HL-60/S4 treated with retinoic acid at 250 ng/mL for 4 days and 3 days (cell line): ENCODE data around the gene ESF1.
"Not testable (repeated sequence)": the region's sequence is repeated elsewhere in the genome, so short reads cannot be mapped to it uniquely, and the experiment has no call there.

Experiments
- in situ Hi-C: fragments of 300-500 bp; cut with MboI; formaldehyde crosslinking; loops from 2 replicates; pipeline ENCODE4 v1.7.0; 2022; ENCODE audit warnings: low sequenced_read_pairs

The ESF1 gene

DNA sequence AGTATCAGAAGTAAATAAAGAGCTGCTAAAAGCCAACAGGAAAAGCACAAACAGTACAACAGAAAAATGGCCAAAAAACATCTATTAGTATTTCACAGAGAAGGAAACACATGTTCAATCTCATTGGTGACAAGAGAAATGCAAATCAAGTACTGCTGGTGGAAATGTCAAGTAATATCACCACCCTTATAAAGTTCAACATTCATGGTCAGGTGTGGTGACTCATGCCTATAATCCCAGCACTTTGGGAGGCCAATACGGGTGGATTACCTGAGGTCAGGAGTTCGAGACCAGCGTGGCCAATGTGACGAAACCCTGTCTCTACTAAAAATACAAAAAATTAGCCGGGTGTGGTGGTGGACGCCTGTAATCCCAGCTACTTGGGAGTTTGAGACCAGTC is 42.8 kb downstream of the ESF1 start:
- in situ Hi-C loops: no loop called here

- in situ Hi-C loops: no loop called here
Observed at GRCh38 chr20:13739731-13740649, 44.7 kb downstream of the ESF1 start.

DNA sequence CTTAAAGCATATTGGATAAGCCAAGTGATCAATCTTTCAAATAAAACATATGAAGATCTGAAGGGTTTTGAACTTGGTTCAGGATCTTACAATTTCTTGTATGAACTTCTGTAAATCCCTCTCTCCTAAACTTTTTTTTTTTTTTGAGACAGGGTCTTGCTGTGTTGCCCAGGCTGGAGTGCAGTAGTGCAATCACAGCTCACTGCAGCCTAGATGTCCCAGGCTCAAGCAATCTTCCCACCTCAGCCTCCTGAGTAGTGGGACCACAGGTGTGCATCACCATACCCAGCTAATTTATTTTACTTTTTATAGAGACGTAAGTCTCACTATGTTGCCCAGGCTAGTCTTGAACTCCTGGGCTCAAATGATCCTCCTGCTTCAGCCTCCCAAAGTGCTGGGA is 46.5 kb downstream of the ESF1 start:
- in situ Hi-C loops: not testable (repeated sequence)

DNA sequence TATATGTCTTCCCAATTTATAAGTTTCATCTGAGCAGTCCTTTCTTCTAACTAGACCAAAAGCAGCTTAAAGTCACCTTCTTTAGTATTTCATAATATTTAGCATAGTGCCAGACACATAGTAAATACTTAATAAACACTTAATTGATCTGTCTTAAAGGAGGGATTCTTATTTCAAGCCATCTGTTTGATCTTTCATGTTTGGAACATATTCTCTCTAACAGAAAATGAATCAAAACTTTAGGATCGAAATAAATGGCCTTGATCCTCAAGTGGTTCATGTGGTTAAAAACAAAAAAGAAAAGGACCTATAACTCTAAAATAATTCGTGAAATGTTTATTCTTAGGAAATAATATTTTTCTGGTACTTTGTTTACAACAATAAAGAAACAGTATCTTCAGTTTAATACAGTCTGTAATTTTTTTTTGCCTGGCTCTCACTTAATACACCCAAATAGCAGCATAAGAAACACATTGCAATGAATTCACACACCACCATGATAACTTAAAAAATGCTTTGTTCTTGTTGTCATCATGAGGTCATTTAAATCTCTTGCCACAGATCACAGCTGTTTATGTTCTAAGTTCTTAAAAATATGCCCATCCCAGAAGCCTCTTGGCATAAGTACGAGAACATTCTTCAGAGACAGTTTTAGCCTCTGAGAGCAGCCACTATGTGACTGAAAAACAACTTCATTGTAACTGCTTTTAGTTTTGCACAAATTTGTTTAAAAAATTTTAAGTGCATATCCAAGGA is 48.1 kb downstream of the ESF1 start:
- in situ Hi-C loops: no loop called here

DNA sequence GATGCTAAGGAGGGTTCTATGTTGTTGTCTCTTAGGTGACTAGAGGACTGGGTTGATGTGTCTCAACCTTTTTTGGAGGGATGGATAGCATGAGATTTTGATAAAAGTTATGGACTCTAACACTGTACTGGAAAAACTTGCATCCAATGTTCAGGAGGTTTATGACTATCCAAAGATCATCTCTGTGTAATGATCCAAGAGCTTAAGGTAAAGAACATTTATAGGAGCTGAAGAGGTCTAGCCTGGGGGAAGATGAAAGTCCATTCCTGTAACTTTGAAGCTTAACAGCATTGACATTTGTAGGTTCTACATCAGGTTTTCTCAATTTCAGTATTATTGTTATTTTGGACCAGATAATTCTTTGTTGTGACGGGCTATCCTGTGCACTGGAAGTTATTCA is 48.9 kb downstream of the ESF1 start:
- in situ Hi-C loops: no loop called here

DNA sequence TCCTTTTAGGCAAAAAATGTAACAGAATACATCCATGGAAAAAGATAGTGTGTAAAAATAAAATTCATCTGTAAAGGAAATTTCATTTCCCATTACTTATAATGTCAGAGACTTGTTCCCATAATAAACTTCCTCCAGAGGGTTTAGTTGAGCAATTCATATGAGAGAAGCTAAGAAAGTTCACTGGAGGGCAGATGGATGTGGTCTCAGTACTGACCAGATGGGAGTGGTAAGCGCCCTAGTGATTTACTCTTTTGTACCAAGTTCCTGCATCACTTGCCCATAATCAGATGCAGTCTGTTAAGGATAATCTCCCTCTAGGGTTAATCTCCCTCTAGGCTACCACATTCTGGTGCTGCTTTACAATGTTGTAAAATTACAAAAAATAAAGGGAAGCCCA is 61.7 kb downstream of the ESF1 start:
- in situ Hi-C loops: no loop called here

DNA sequence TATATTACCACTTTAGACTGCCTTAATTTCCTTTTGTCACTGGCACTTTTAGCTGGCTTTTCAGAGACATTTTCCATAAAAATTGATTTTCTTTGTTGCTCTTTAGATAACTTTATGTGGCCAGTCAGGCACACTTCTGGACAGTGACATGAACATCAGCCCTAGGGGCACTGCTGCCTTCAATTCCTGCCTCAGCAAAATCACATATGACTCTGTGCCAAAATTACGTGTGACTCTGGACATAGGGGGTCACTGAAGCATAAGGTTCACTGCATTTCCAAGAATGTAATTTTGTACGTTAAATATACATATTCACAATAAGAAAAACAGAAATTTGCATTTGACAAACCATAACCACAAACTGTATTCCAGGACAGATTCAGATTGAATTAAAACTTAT is 66.5 kb downstream of the ESF1 start:
- in situ Hi-C loops: no loop called here

DNA sequence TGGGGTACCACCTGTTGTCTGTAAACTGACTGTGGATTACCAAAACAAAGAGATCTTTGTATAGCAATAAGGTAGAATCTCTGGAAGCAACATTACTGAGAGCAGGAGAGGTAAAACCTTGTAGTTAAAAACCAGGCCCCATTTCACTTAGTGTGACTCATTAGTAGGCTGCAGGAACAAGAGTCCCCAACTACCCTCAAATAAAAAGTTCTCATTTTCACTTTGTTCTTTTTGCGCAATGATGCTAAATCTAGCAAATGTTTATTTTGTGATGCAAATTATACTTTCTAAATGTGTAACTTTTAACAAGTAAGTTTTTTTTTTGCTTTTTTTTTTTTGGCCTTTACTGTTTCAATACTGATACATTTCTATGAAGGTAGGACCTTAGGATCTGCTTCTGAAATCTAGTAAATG is 67.1 kb downstream of the ESF1 start:
- in situ Hi-C loops: no loop called here

DNA sequence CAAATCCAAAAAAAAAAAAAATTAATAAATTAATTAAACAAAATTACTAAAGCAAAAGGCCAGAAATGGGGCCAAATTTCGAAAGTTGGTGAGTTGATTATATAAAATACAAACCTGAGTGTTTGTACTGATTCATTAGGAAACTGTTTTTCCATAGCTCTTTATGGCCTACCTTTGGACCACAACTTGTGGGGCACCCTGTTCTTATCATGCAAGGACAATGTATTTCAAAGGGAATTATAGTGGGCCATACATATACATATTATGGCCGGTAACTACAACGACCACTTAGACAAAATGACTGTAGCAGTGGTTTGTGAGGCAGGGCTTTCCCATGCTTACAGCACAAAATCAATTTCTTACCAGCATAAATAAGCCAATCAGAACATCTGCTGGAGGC is 69.5 kb downstream of the ESF1 start:
- in situ Hi-C loops: no loop called here

DNA sequence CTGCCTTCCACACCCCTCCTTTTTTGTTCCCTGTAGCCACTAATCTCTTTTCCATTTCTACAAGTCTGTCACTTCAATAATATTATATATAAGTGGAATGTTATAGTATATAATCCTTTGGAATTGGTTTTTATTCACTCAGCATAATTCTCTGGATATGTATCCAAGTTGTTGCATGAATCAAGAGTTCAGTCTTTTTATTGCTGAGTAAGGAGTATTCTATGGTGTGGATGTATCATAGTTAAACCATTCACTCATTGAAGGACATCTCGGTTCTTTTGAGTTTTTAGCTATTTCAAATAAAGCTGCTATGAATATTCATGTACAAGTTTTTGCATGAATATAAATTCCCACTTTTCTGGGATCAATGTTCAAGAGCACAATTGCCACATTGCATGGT is 76.5 kb downstream of the ESF1 start:
- in situ Hi-C loops: no loop called here

DNA sequence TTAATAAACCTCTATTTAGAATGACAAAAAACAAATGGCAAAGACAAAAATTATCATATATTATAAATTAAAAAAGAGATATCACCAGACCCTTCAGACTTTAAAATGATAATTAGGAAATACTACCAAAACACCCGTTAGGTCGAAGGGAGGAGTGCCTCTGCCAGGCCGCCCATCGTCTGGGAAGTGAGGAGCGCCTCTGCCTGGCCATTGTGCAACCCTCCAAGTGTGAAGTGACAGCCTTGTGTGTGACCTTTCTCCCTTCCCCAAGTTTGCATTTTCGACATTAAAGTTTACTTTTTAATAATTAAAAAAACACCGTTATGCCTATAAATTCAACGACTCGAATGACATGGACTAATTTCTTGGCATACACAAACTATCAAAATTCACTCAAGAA is 81.5 kb downstream of the ESF1 start:
- in situ Hi-C loops: no loop called here

DNA sequence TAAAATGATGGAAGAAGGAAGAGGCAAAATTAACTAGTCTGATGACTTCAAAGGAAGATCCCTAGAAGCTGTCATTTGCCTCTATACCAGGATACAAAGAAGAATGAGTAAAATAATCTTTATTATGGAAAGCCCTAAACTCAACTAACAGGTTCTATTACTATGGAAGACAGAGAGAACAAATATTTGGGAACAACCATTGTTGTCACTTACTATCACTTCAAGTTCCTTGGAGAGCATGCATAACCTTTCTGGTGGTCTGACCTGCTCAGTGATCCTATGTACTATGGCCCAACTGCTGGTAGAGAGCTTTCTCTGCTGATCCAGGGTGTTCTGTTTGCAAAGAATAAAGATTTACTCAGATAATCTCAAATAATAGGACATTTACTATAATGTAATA is 83.2 kb downstream of the ESF1 start:
- in situ Hi-C loops: no loop called here

DNA sequence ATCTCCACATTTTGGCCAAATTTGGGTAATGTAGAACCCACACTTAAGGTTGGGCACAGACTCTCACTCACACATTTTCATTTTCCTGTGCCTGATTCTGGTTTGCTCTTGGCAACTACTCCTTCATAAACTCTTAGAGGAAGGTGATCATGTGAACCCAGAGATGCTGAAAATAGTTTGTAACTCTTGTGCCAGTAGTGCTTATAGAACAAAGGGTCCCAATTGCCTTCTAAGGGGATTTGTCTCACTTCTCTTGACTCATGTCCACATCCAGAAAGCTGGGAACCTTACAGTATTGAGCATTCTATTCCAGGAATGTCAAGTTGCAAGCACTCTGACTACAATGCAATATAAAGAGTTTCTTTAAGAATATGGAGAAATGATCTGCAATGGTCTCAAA is 84.0 kb downstream of the ESF1 start:
- in situ Hi-C loops: no loop called here

GRCh38 chr20:13694420-13695150 is 90.1 kb downstream of the ESF1 start:
- in situ Hi-C loops: no loop called here

- in situ Hi-C loops: no loop called here
Observed at GRCh38 chr20:13692802-13693736, 91.7 kb downstream of the ESF1 start.

DNA sequence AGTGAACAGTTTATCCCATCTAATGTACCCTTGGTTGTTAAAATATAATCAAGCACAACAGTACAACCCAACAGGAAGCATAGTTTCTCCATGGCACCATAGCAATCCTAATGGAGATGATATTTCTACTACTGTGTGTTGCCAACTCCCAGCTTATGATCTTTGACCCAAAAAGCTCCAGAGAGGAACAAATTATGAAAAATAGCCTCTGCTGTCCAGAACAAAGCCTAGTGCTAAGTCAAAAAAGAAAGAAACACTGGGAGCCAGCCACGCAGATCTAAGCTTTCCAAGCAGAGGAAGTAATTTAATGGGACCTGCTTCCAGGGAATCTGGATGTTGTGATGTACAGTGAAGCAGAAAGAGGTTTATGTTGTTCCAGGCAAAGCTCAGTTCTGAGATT is 93.8 kb downstream of the ESF1 start:
- in situ Hi-C loops: no loop called here

- in situ Hi-C loops: no loop called here
Observed at GRCh38 chr20:13687815-13688214, 96.9 kb downstream of the ESF1 start.

DNA sequence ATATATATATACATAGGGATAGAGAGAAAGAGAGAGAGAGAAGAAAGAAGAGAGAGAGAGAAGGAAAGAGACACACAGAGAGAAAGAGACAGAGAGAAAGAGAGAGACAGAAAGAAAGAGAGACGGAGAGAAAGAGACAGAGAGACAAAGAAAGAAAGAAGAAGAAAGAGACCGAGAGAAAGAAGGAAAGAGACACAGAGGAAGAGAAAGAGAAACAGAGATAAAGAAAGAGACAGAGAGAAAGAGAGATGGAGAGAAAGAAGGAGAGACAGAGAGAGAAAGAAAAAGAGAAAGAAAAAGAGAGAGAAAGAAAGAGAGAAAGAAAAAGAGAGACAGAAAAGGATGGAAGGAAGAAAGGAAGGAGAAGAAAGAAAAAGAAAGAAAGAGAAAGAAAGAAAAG is 99.1 kb downstream of the ESF1 start:
- in situ Hi-C loops: no loop called here

DNA sequence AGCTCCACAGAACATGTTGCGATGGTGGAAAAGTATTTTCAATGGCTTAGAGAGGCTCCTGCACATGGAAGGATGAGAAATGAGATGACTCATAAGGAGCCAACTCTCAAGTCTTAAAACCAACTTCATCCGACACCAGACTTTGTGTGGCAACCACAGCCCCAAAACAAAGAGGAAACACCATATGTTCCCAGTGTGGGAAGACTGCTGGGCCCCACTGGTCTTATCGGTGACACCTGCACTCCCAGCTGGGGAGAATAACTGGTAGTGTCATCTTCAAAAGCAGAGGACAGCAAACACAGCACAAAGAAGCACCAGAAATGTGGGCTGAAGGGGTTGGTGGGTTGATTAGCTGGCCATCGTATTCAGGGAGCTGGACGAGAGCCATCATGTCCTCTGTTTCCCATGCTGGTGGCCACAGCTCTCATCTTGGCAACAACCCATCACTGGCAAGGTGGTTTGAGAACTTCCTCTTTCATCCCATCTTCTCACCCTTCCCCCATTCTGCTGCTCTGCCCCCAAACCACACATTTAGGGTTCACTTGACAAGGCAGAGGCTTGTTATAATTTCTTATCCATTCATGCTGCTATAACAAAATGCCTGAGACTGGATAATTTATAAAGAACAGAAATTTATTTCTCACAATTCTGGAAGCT is 100.0 kb downstream of the ESF1 start:
- in situ Hi-C loops: no loop called here

DNA sequence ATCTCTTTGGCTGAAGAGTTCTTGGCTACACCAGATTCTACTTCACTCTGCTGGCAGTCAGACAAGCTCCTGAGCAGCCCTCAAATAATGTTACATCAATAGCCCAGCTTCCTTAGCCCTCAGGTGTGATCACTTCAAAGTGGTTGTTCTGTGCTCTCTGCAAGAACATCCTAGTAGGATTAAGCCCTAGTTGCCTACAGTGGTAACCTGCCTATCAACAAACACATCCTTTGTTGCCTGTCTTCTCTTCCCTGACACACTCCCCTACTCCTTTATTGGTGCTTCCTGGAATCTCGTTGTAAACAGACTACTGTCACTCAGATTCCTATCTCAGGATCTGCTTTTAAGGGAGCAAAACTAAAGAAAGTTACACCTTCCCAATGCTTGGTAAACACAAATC is 100.9 kb downstream of the ESF1 start:
- in situ Hi-C loops: no loop called here
